ENCODE data around the gene CFAP46. TPM values are rescaled to one million over a fixed set of nuclear protein-coding genes. Genes with fewer than 3 reads are reported as not detected.

The CFAP46 gene
- total and polyA plus RNA-seq, 10 donors, result 0.03 to 1.1 (median 0.12) TPM; not detected in 2

GRCh38 chr10:132939378-132939955 lies 2.9 kb downstream of the CFAP46 start:
- H3K27me3 ChIP-seq (replicated peaks in 1 of 7), result peaks cover 0 to 76% (median 41%) of the 10 kb centered on the region in 7 donors
- TF ChIP-seq POLR2A (IDR thresholded peaks at IDR 0.05) (no peak), POLR2AphosphoS5 (IDR thresholded peaks at IDR 0.05) (no peak), CTCF (IDR thresholded peaks at IDR 0.05 in 8 of 11, conservative IDR thresholded peaks at IDR 0.05 in 3 of 11) (no peak)
- no peaks in the 10 kb centered on the region for H3K36me3 ChIP-seq
- H3K4me1 ChIP-seq, result peaks cover 8 to 32% (median 19%) of the 10 kb centered on the region in 6 donors
- intact Hi-C loops (cut with DNase I; ENCODE audit: low total_unique reads), result loop anchor here (10.0 kb wide), 1 partner anchor 185 kb away; no protein-coding TSS in a partner anchor
- DNase-seq, result peak; percentile 68
- no peak overlapping the region for H3K27ac ChIP-seq
- 83 to 93% (median 87%) methylated on average over 7 to 15 of the region's 15 CpGs for WGBS, 5 donors
- H3K9me3 ChIP-seq, result no peaks in the 10 kb centered on the region
- no peak overlapping the region for H3K4me3 ChIP-seq

- intact Hi-C loops (cut with DNase I; ENCODE audit: low total_unique reads), result loop anchor here (10.0 kb wide), 1 partner anchor 186 kb away; no protein-coding TSS in a partner anchor
- TF ChIP-seq POLR2AphosphoS5 (IDR thresholded peaks at IDR 0.05) (no peak), CTCF (IDR thresholded peaks at IDR 0.05 in 8 of 11, conservative IDR thresholded peaks at IDR 0.05 in 3 of 11) (peak in 7 of 11 experiments; percentile 13 to 48 (median 20)), POLR2A (IDR thresholded peaks at IDR 0.05) (no peak)
- no peak overlapping the region for H3K27ac ChIP-seq
- 39 to 58% (median 49%) methylated on average over 15 to 27 of the region's 27 CpGs for WGBS, 5 donors
- no peaks in the 10 kb centered on the region for H3K36me3 ChIP-seq
- peaks cover 0 to 68% (median 38%) of the 10 kb centered on the region in 7 donors for H3K27me3 ChIP-seq (replicated peaks in 1 of 7)
- peak; percentile 76 for DNase-seq
- peaks cover 8 to 32% (median 19%) of the 10 kb centered on the region in 6 donors for H3K4me1 ChIP-seq
- H3K4me3 ChIP-seq, result no peak overlapping the region
- no peaks in the 10 kb centered on the region for H3K9me3 ChIP-seq
Measured at GRCh38 chr10:132938472-132939339, 3.7 kb downstream of the CFAP46 start.

GRCh38 chr10:132937861-132938260 lies 4.5 kb downstream of the CFAP46 start:
- TF ChIP-seq POLR2AphosphoS5 (IDR thresholded peaks at IDR 0.05) (no peak), CTCF (IDR thresholded peaks at IDR 0.05 in 8 of 11, conservative IDR thresholded peaks at IDR 0.05 in 3 of 11) (no peak), POLR2A (IDR thresholded peaks at IDR 0.05) (no peak)
- peaks cover 0 to 60% (median 30%) of the 10 kb centered on the region in 7 donors for H3K27me3 ChIP-seq (replicated peaks in 1 of 7)
- WGBS, 5 donors, result 84 to 89% (median 88%) methylated on average over 19 of the region's 19 CpGs

More at GRCh38 chr10:132937861-132938260, 4.5 kb downstream of the CFAP46 start:
- Histone ChIP-seq H3K27ac (no peak overlapping the region), H3K4me1 (peaks cover 5 to 28% (median 18%) of the 10 kb centered on the region in 6 donors), H3K9me3 (no peaks in the 10 kb centered on the region), H3K4me3 (no peak overlapping the region), H3K36me3 (no peaks in the 10 kb centered on the region)
- DNase-seq, result peak; percentile 68
- intact Hi-C loops (cut with DNase I; ENCODE audit: low total_unique reads), result loop anchor here (10.0 kb wide), 1 partner anchor 187 kb away; no protein-coding TSS in a partner anchor

All from spleen (tissue), 11 donors.